Nephron progenitor cell (in vitro differentiated cells): ENCODE measurements around the gene KCNAB1.
"Not testable (repeated sequence)": the region's sequence is repeated elsewhere in the genome, so short reads cannot be mapped to it uniquely, and the experiment has no call there.

Source experiments
- DNase-seq: peaks from one replicate; pipeline ENCODE4 v3.0.0; 2021
- H3K27ac Mint-ChIP-seq: 2 replicates; pipeline ENCODE4 v1.8.0; 2021; ENCODE audit warnings: mild to moderate bottlenecking, moderate library complexity, mixed read lengths
- H3K27me3 Mint-ChIP-seq: 2 replicates; pipeline ENCODE4 v1.8.0; 2021; ENCODE audit warnings: mild to moderate bottlenecking, low read depth, mixed read lengths; ENCODE audit not compliant: poor library complexity
- H3K36me3 Mint-ChIP-seq: 2 replicates; pipeline ENCODE4 v1.8.0; 2021; ENCODE audit warnings: low read depth, mixed read lengths
- H3K4me1 Mint-ChIP-seq: 2 replicates; pipeline ENCODE4 v1.8.0; 2021; ENCODE audit warnings: mixed read lengths
- H3K4me3 Mint-ChIP-seq: 2 replicates; pipeline ENCODE4 v1.8.0; 2021; ENCODE audit warnings: mild to moderate bottlenecking, moderate library complexity, mixed read lengths
- H3K9me3 Mint-ChIP-seq: 2 replicates; pipeline ENCODE4 v1.8.0; 2021; ENCODE audit warnings: mild to moderate bottlenecking, moderate library complexity, mixed read lengths
- CTCF ChIP-seq: fragments of 200-600 bp; sonication (generic); IDR thresholded peaks from 2 replicates; pipeline ENCODE4 v1.5.0; 2021; ENCODE audit warnings: antibody characterized with exemption

KCNAB1 gene

GRCh38 chr3:156226676-156227420 lies 106.5 kb downstream of the KCNAB1 start:
- Mint-ChIP-seq H3K9me3 (peaks cover 12% of the 10 kb centered on the region), H3K4me1 (no peaks in the 10 kb centered on the region)

GRCh38 chr3:156227704-156228103 lies 107.3 kb downstream of the KCNAB1 start:
- no peak overlapping the region for H3K4me3 Mint-ChIP-seq
- no peaks in the 10 kb centered on the region for H3K4me1 Mint-ChIP-seq
- no peak for TF ChIP-seq CTCF
- no peaks in the 10 kb centered on the region for H3K36me3 Mint-ChIP-seq
- no peak overlapping the region for H3K27ac Mint-ChIP-seq
- peaks cover 5% of the 10 kb centered on the region for H3K9me3 Mint-ChIP-seq
- peaks cover 4% of the 10 kb centered on the region for H3K27me3 Mint-ChIP-seq
- DNase-seq = no peak

More at GRCh38 chr3:156226676-156227420, 106.5 kb downstream of the KCNAB1 start:
- Mint-ChIP-seq H3K4me3 (no peak overlapping the region), H3K36me3 (no peaks in the 10 kb centered on the region), H3K27ac (no peak overlapping the region), H3K27me3 (peaks cover 4% of the 10 kb centered on the region)
- no peak for DNase-seq
- TF ChIP-seq CTCF = no peak

- no peaks in the 10 kb centered on the region for H3K36me3 Mint-ChIP-seq
- H3K4me1 Mint-ChIP-seq = peaks cover 6% of the 10 kb centered on the region
- no peak for DNase-seq
- H3K4me3 Mint-ChIP-seq = no peak overlapping the region
- TF ChIP-seq CTCF = no peak
- H3K9me3 Mint-ChIP-seq = no peaks in the 10 kb centered on the region
- peaks cover 6% of the 10 kb centered on the region for H3K27me3 Mint-ChIP-seq
- no peak overlapping the region for H3K27ac Mint-ChIP-seq
Observed at GRCh38 chr3:156230278-156230900, 110.0 kb downstream of the KCNAB1 start.

- not testable (repeated sequence) for H3K4me1 Mint-ChIP-seq
Observed at GRCh38 chr3:156231221-156231620, 110.8 kb downstream of the KCNAB1 start.

GRCh38 chr3:156233876-156234275 lies 113.5 kb downstream of the KCNAB1 start:
- DNase-seq = no peak
- Mint-ChIP-seq H3K27ac (no peak overlapping the region), H3K27me3 (peaks cover 8% of the 10 kb centered on the region), H3K4me3 (no peak overlapping the region), H3K4me1 (peaks cover 6% of the 10 kb centered on the region), H3K36me3 (no peaks in the 10 kb centered on the region), H3K9me3 (no peaks in the 10 kb centered on the region)
- TF ChIP-seq CTCF = no peak

More at GRCh38 chr3:156231221-156231620, 110.8 kb downstream of the KCNAB1 start:
- not testable (repeated sequence) for H3K27ac Mint-ChIP-seq, H3K36me3 Mint-ChIP-seq, DNase-seq, H3K27me3 Mint-ChIP-seq, H3K4me3 Mint-ChIP-seq, H3K9me3 Mint-ChIP-seq

- no peak for DNase-seq
- H3K9me3 Mint-ChIP-seq = no peaks in the 10 kb centered on the region
- no peak for TF ChIP-seq CTCF
- H3K36me3 Mint-ChIP-seq = no peaks in the 10 kb centered on the region
- H3K27ac Mint-ChIP-seq = no peak overlapping the region
- H3K4me1 Mint-ChIP-seq = peaks cover 6% of the 10 kb centered on the region
- peaks cover 8% of the 10 kb centered on the region for H3K27me3 Mint-ChIP-seq
- H3K4me3 Mint-ChIP-seq = no peak overlapping the region
Observed at GRCh38 chr3:156236556-156237260, 116.3 kb downstream of the KCNAB1 start.
